HEK293 (cell line): Measurements from ENCODE around the gene EAF2.

ENCODE experiments used
- SP2 ChIP-seq: fragments of 450-650 bp; formaldehyde crosslinking; IDR thresholded peaks from 2 replicates; pipeline ENCODE4 v1.5.1; 2016; ENCODE audit warnings: missing biosample characterization, missing genetic modification characterization
- ZBTB20 ChIP-seq: fragments of 450-650 bp; formaldehyde crosslinking; IDR thresholded peaks from 2 replicates; pipeline ENCODE4 v1.5.1; 2016; ENCODE audit warnings: missing biosample characterization, missing genetic modification characterization
- ZNF302 ChIP-seq: fragments of 450-650 bp; formaldehyde crosslinking; IDR thresholded peaks from 2 replicates; pipeline ENCODE4 v1.5.1; 2016; ENCODE audit warnings: missing biosample characterization, missing genetic modification characterization, low read depth

DNA sequence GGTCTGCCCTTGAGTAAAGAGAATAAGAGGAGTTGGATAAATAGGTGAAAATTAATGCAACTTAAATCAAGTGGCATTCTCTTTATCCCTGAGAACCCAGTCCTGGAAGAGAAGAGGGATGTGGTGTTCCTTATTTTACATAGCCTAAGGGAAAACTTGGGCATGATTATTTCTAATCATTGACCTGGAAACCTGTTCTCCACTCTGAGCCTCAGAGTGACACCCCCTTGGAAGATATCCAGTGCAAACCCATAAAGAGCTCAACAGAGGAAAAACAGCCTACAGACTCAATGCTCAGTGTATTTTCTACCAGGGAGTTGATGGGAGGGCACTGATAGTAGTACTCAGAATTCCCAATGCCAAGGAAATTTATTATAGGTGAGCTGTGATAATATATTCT lies 81.2 kb downstream of the EAF2 start:
- TF ChIP-seq SP2 (no peak), ZNF302 (tag by site-specific recombination) (no peak), ZBTB20 (no peak)
